SU-DHL-6 (cell line): ENCODE measurements around the gene RASSF4.

Source experiments
- H2AFZ ChIP-seq: fragments of 200-600 bp; sonication (generic); 2 replicates; pipeline ENCODE4 v1.6.1; 2014; ENCODE audit warnings: low read depth, mild to moderate bottlenecking, moderate library complexity, mixed read lengths, antibody characterized with exemption, low read length; ENCODE audit not compliant: severe bottlenecking
- H3F3A ChIP-seq: fragments of 200-600 bp; shearing (Covaris generic); 2 replicates; pipeline ENCODE4 v1.6.0; 2016; ENCODE audit warnings: antibody characterized with exemption, mild to moderate bottlenecking; ENCODE audit not compliant: insufficient read depth
- H3K27ac ChIP-seq: fragments of 200-600 bp; sonication (generic); 2 replicates; pipeline ENCODE4 v1.5.1; 2016; ENCODE audit warnings: low read depth, mild to moderate bottlenecking, low read length, moderate library complexity, mixed read lengths
- H3K27me3 ChIP-seq: fragments of 200-600 bp; sonication (generic), shearing (Covaris generic); 2 replicates; pipeline ENCODE4 v1.6.0; 2014; ENCODE audit warnings: mild to moderate bottlenecking, low read length
- H3K36me3 ChIP-seq: fragments of 200-600 bp; sonication (generic); 2 replicates; pipeline ENCODE4 v1.6.1; 2014; ENCODE audit warnings: mild to moderate bottlenecking, low read length, mixed read lengths
- H3K4me2 ChIP-seq: fragments of 300-600, 200-600 bp; shearing (Covaris generic), sonication (generic); 2 replicates; pipeline ENCODE4 v1.6.0; 2014; ENCODE audit warnings: low read length, low read depth, mild to moderate bottlenecking; ENCODE audit not compliant: poor library complexity, severe bottlenecking
- H3K4me3 ChIP-seq: fragments of 200-600 bp; sonication (generic); 2 replicates; pipeline ENCODE4 v1.5.1; 2014; ENCODE audit warnings: antibody characterized with exemption, low read length, mild to moderate bottlenecking, mixed read lengths; ENCODE audit not compliant: insufficient read depth, poor library complexity, severe bottlenecking
- H3K79me2 ChIP-seq: fragments of 200-600 bp; sonication (generic); 2 replicates; pipeline ENCODE4 v1.6.1; 2014; ENCODE audit warnings: mild to moderate bottlenecking, low read length, moderate library complexity; ENCODE audit not compliant: insufficient read depth
- H3K9ac ChIP-seq: fragments of 200-600 bp; sonication (generic); 2 replicates; pipeline ENCODE4 v1.7.0; 2014; ENCODE audit warnings: mild to moderate bottlenecking, low read length
- H3K9me2 ChIP-seq: fragments of 200-600 bp; sonication (generic); replicated peaks from 2 replicates; pipeline ENCODE4 v1.6.1; 2014; ENCODE audit warnings: low read length; ENCODE audit not compliant: insufficient read depth
- H3K9me3 ChIP-seq: fragments of 200-600 bp; sonication (generic); 2 replicates; pipeline ENCODE4 v1.6.1; 2014; ENCODE audit warnings: low read length, mixed read lengths; ENCODE audit not compliant: insufficient read depth
- H4K20me1 ChIP-seq: fragments of 200-600 bp; sonication (generic); 2 replicates; pipeline ENCODE4 v1.6.1; 2014; ENCODE audit warnings: low read depth, mild to moderate bottlenecking, antibody characterized with exemption, low read length, moderate library complexity, mixed read lengths
- EZH2phosphoT487 ChIP-seq: fragments of 200-600 bp; sonication (generic), shearing (Covaris generic); conservative IDR thresholded peaks from 2 replicates; pipeline ENCODE4 v1.6.1; 2018; ENCODE audit warnings: mild to moderate bottlenecking, antibody characterized with exemption, low read length, moderate library complexity, mixed read lengths
- TF ChIP-seq, protein P1 (sequence below): fragments of 200-600 bp; sonication (generic); IDR thresholded peaks from one replicate; pipeline ENCODE4 v1.5.1; 2017; ENCODE audit warnings: antibody characterized with exemption, mild to moderate bottlenecking, low read length, moderate library complexity; ENCODE audit not compliant: insufficient read depth, poor library complexity, severe bottlenecking

Gene RASSF4

DNA sequence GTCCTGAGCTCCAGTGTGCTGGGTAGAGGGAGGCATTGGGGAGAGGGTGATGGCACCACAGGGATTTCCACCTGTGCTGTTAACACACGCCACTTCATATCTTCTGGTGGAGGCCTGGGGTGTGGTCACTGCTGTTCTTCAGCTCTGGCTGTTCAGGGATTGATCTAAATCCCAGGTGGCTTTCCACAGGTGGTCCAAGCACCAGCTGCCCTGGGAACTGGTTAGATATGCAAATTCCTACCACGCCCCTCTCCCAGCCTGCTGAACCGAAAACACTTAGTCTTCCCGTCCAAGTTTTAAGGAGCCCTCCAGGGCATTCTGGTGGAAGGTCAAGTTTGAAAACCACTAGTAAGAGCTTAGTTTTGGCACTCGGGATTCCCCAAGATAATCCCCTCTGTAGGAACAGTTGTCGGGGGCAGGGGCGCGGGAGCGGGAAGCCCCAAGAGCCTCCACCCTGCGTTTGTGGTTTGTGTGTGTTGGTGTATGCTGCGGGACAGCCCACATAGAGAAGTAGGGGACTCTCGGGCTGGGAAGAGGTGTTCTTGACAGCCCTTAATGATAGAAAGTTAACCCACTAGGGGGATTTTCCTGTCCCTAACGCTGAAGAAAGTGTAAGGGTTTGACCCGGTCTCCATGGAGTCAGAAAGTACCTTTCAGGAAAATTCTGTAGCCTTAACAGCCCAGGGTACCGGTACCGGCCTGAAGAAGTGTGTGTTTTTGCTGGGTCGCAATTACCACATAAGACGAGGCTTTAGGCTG lies 13.9 kb downstream of the RASSF4 start:
- Histone ChIP-seq H3K27ac (no peak overlapping the region), H3K36me3 (no peaks in the 10 kb centered on the region), H3K9me2 (no peaks in the 10 kb centered on the region), H3F3A (no peaks in the 10 kb centered on the region), H3K4me3 (no peak overlapping the region), H4K20me1 (no peaks in the 10 kb centered on the region), H3K9me3 (no peaks in the 10 kb centered on the region), H3K9ac (no peak overlapping the region), H3K27me3 (no peaks in the 10 kb centered on the region), H3K4me2 (no peak overlapping the region), H3K79me2 (no peaks in the 10 kb centered on the region), H2AFZ (peak overlapping the region; percentile 87)
- TF ChIP-seq, protein P1, sequence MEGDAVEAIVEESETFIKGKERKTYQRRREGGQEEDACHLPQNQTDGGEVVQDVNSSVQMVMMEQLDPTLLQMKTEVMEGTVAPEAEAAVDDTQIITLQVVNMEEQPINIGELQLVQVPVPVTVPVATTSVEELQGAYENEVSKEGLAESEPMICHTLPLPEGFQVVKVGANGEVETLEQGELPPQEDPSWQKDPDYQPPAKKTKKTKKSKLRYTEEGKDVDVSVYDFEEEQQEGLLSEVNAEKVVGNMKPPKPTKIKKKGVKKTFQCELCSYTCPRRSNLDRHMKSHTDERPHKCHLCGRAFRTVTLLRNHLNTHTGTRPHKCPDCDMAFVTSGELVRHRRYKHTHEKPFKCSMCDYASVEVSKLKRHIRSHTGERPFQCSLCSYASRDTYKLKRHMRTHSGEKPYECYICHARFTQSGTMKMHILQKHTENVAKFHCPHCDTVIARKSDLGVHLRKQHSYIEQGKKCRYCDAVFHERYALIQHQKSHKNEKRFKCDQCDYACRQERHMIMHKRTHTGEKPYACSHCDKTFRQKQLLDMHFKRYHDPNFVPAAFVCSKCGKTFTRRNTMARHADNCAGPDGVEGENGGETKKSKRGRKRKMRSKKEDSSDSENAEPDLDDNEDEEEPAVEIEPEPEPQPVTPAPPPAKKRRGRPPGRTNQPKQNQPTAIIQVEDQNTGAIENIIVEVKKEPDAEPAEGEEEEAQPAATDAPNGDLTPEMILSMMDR, result no peak
- TF ChIP-seq EZH2phosphoT487, result no peak

DNA sequence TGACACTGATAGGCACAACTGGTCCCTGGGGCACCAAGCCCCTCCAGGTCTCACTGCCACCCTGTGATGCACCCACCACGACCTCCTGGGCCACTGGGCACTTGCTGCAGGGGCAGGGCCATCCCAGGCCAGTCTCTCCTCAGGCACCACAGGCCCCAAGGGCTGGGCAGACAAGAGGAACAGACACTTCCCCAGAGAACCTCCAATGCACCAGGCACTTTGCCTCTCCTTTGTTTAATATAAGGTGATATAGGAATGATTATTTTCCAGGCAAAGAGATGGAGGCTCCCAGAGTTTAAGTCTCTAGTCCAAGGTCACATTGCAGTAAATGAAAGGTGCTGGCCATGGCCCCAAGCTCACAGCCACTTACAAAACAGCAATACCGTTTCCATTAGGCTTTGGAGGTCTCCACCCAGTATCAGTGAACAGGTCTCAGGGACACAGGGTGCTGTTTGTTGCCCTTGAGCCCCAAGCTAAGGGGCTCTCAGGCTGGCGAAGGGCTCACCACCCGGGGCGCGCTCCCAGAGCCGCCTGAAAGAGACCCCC lies 14.6 kb downstream of the RASSF4 start:
- peak overlapping the region; percentile 32 for H3K4me3 ChIP-seq
- H4K20me1 ChIP-seq, result no peaks in the 10 kb centered on the region
- H3K36me3 ChIP-seq, result no peaks in the 10 kb centered on the region
- no peaks in the 10 kb centered on the region for H3F3A ChIP-seq
- peak overlapping the region; percentile 56 for H3K4me2 ChIP-seq
- H3K27me3 ChIP-seq, result no peaks in the 10 kb centered on the region
- no peaks in the 10 kb centered on the region for H3K9me2 ChIP-seq
- H2AFZ ChIP-seq, result peak overlapping the region; percentile 87
- no peaks in the 10 kb centered on the region for H3K9me3 ChIP-seq
- H3K27ac ChIP-seq, result no peak overlapping the region
- peak overlapping the region; percentile 52 for H3K9ac ChIP-seq
- no peak for TF ChIP-seq EZH2phosphoT487
- TF ChIP-seq, protein P1, result no peak
- no peaks in the 10 kb centered on the region for H3K79me2 ChIP-seq

DNA sequence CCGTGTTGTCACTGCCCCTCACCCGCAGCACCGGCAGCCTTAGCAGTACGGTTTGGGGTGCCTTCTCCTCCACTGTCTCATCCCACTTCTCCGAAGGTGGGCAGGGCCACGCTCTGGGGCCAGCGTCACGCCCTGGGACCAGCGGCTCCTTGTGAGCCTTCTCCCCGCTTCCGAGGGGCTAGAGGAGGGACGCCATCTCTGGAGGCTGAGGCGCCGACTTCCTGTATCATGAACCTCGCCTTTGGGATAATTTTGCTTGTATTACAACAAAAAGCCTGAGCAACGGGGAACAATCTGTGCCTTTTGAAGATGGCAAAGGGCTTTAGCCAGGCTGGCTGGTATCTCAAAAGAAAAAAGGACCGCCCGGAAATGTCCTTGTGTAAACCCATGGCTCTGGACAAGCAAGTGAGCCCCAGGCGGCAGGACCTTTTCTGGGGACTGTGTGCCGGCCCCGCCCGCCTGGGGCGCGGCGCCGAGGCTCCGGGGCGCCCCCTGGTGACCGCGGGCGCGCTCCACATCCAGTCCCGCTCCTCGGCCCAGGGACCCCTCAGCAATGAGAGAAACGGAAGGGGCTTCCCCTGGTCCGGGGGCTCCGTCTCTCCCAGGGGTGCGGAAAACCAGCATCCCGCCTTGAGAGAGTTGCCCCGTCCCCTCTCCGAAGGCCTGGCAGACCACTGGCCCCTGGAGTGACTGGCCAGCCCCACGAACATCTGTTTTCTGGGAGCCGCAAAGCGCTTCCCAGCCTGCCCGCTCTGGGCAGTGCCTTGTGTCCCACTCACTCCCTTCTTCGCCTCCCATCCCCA lies 15.2 kb downstream of the RASSF4 start:
- no peak for TF ChIP-seq EZH2phosphoT487
- TF ChIP-seq, protein P1, result peak; percentile 87
- H3K9me3 ChIP-seq, result no peaks in the 10 kb centered on the region
- peak overlapping the region; percentile 87 for H2AFZ ChIP-seq
- H3K36me3 ChIP-seq, result no peaks in the 10 kb centered on the region
- H4K20me1 ChIP-seq, result no peaks in the 10 kb centered on the region
- H3K9me2 ChIP-seq, result no peaks in the 10 kb centered on the region
- no peaks in the 10 kb centered on the region for H3K79me2 ChIP-seq
- H3F3A ChIP-seq, result no peaks in the 10 kb centered on the region
- peak overlapping the region; percentile 32 for H3K4me3 ChIP-seq
- no peaks in the 10 kb centered on the region for H3K27me3 ChIP-seq
- H3K4me2 ChIP-seq, result peak overlapping the region; percentile 56
- no peak overlapping the region for H3K27ac ChIP-seq
- peak overlapping the region; percentile 52 for H3K9ac ChIP-seq
